ENCODE results near the gene MBNL1.
"Not testable (repeated sequence)": the region's sequence is repeated elsewhere in the genome, so short reads cannot be mapped to it uniquely, and the experiment has no call there.

Gene MBNL1

GRCh38 chr3:152416808-152417580 is 148.3 kb downstream of the MBNL1 start:
- TF ChIP-seq CTCF (IDR thresholded peaks at IDR 0.05; ENCODE audit: low read depth, low read length) = no peak
- DNase-seq (ENCODE audit: extremely low read depth, low read depth) = no peak

- no peak for DNase-seq (ENCODE audit: extremely low read depth, low read depth)
These were observed 151.0 kb downstream of the MBNL1 start for GRCh38 chr3:152419748-152420147.

GRCh38 chr3:152421162-152421561 is 152.4 kb downstream of the MBNL1 start:
- no peak for TF ChIP-seq CTCF (IDR thresholded peaks at IDR 0.05; ENCODE audit: low read depth, low read length)
- DNase-seq (ENCODE audit: extremely low read depth, low read depth) = no peak

More at GRCh38 chr3:152419748-152420147, 151.0 kb downstream of the MBNL1 start:
- TF ChIP-seq CTCF (IDR thresholded peaks at IDR 0.05; ENCODE audit: low read depth, low read length) = no peak

- TF ChIP-seq CTCF (IDR thresholded peaks at IDR 0.05; ENCODE audit: low read depth, low read length) = no peak
- no peak for DNase-seq (ENCODE audit: extremely low read depth, low read depth)
These were observed 157.7 kb downstream of the MBNL1 start for GRCh38 chr3:152426393-152426792.

- TF ChIP-seq CTCF (IDR thresholded peaks at IDR 0.05; ENCODE audit: low read depth, low read length) = no peak
- no peak for DNase-seq (ENCODE audit: extremely low read depth, low read depth)
These were observed 159.8 kb downstream of the MBNL1 start for GRCh38 chr3:152428577-152428976.

- TF ChIP-seq CTCF (IDR thresholded peaks at IDR 0.05; ENCODE audit: low read depth, low read length) = no peak
- no peak for DNase-seq (ENCODE audit: extremely low read depth, low read depth)
These were observed 161.7 kb downstream of the MBNL1 start for GRCh38 chr3:152430223-152431002.

- TF ChIP-seq CTCF (IDR thresholded peaks at IDR 0.05; ENCODE audit: low read depth, low read length) = no peak
- DNase-seq (ENCODE audit: extremely low read depth, low read depth) = no peak
These were observed 165.4 kb downstream of the MBNL1 start for GRCh38 chr3:152434142-152434541.

GRCh38 chr3:152435210-152435609 is 166.5 kb downstream of the MBNL1 start:
- DNase-seq (ENCODE audit: extremely low read depth, low read depth) = not testable (repeated sequence)

Measured in AG09319 (cell line).